Measurements from ENCODE around the gene EGLN3.

The EGLN3 gene

GRCh38 chr14:33916663-33917565, 34.0 kb downstream of the EGLN3 start:
- H3K27ac ChIP-seq (ENCODE audit: insufficient read depth, low read length, poor library complexity, severe bottlenecking), result no peak overlapping the region
- H3K4me3 ChIP-seq (ENCODE audit: insufficient read depth, low read depth, low read length, poor library complexity, severe bottlenecking), result no peak overlapping the region
- no peaks in the 10 kb centered on the region for H3K9me3 ChIP-seq (ENCODE audit: control insufficient read depth, low read length)
- H3K4me1 ChIP-seq (ENCODE audit: control insufficient read depth, insufficient read depth, low read length, poor library complexity, severe bottlenecking), result no peaks in the 10 kb centered on the region
- no peaks in the 10 kb centered on the region for H3K27me3 ChIP-seq (replicated peaks; ENCODE audit: control insufficient read depth, insufficient read depth, low read length, poor library complexity, severe bottlenecking)
- H3K36me3 ChIP-seq (ENCODE audit: control insufficient read depth, insufficient read depth, low read length), result no peaks in the 10 kb centered on the region
- no peak for DNase-seq

- no peak for DNase-seq
- Histone ChIP-seq H3K27me3 (replicated peaks; ENCODE audit: control insufficient read depth, insufficient read depth, low read length, poor library complexity, severe bottlenecking) (no peaks in the 10 kb centered on the region), H3K9me3 (ENCODE audit: control insufficient read depth, low read length) (no peaks in the 10 kb centered on the region), H3K27ac (ENCODE audit: insufficient read depth, low read length, poor library complexity, severe bottlenecking) (no peak overlapping the region), H3K4me3 (ENCODE audit: insufficient read depth, low read depth, low read length, poor library complexity, severe bottlenecking) (no peak overlapping the region), H3K36me3 (ENCODE audit: control insufficient read depth, insufficient read depth, low read length) (no peaks in the 10 kb centered on the region), H3K4me1 (ENCODE audit: control insufficient read depth, insufficient read depth, low read length, poor library complexity, severe bottlenecking) (no peaks in the 10 kb centered on the region)
These were observed 35.2 kb downstream of the EGLN3 start for GRCh38 chr14:33915682-33916081.

GRCh38 chr14:33914676-33915516, 36.0 kb downstream of the EGLN3 start:
- Histone ChIP-seq H3K4me1 (ENCODE audit: control insufficient read depth, insufficient read depth, low read length, poor library complexity, severe bottlenecking) (no peaks in the 10 kb centered on the region), H3K4me3 (ENCODE audit: insufficient read depth, low read depth, low read length, poor library complexity, severe bottlenecking) (no peak overlapping the region), H3K36me3 (ENCODE audit: control insufficient read depth, insufficient read depth, low read length) (no peaks in the 10 kb centered on the region), H3K9me3 (ENCODE audit: control insufficient read depth, low read length) (no peaks in the 10 kb centered on the region), H3K27me3 (replicated peaks; ENCODE audit: control insufficient read depth, insufficient read depth, low read length, poor library complexity, severe bottlenecking) (no peaks in the 10 kb centered on the region), H3K27ac (ENCODE audit: insufficient read depth, low read length, poor library complexity, severe bottlenecking) (no peak overlapping the region)
- DNase-seq, result no peak

GRCh38 chr14:33911046-33911445, 39.8 kb downstream of the EGLN3 start:
- H3K9me3 ChIP-seq (ENCODE audit: control insufficient read depth, low read length), result no peaks in the 10 kb centered on the region
- H3K27me3 ChIP-seq (replicated peaks; ENCODE audit: control insufficient read depth, insufficient read depth, low read length, poor library complexity, severe bottlenecking), result no peaks in the 10 kb centered on the region
- no peak overlapping the region for H3K4me3 ChIP-seq (ENCODE audit: insufficient read depth, low read depth, low read length, poor library complexity, severe bottlenecking)
- no peaks in the 10 kb centered on the region for H3K4me1 ChIP-seq (ENCODE audit: control insufficient read depth, insufficient read depth, low read length, poor library complexity, severe bottlenecking)
- no peak for DNase-seq
- no peak overlapping the region for H3K27ac ChIP-seq (ENCODE audit: insufficient read depth, low read length, poor library complexity, severe bottlenecking)
- no peaks in the 10 kb centered on the region for H3K36me3 ChIP-seq (ENCODE audit: control insufficient read depth, insufficient read depth, low read length)

- no peak for DNase-seq
- Histone ChIP-seq H3K9me3 (ENCODE audit: control insufficient read depth, low read length) (no peaks in the 10 kb centered on the region), H3K4me3 (ENCODE audit: insufficient read depth, low read depth, low read length, poor library complexity, severe bottlenecking) (no peak overlapping the region), H3K4me1 (ENCODE audit: control insufficient read depth, insufficient read depth, low read length, poor library complexity, severe bottlenecking) (no peaks in the 10 kb centered on the region), H3K36me3 (ENCODE audit: control insufficient read depth, insufficient read depth, low read length) (no peaks in the 10 kb centered on the region), H3K27me3 (replicated peaks; ENCODE audit: control insufficient read depth, insufficient read depth, low read length, poor library complexity, severe bottlenecking) (no peaks in the 10 kb centered on the region), H3K27ac (ENCODE audit: insufficient read depth, low read length, poor library complexity, severe bottlenecking) (no peak overlapping the region)
These were observed 40.4 kb downstream of the EGLN3 start for GRCh38 chr14:33910435-33910834.

- no peaks in the 10 kb centered on the region for H3K36me3 ChIP-seq (ENCODE audit: control insufficient read depth, insufficient read depth, low read length)
- no peaks in the 10 kb centered on the region for H3K4me1 ChIP-seq (ENCODE audit: control insufficient read depth, insufficient read depth, low read length, poor library complexity, severe bottlenecking)
- H3K27ac ChIP-seq (ENCODE audit: insufficient read depth, low read length, poor library complexity, severe bottlenecking), result no peak overlapping the region
- H3K4me3 ChIP-seq (ENCODE audit: insufficient read depth, low read depth, low read length, poor library complexity, severe bottlenecking), result no peak overlapping the region
- no peak for DNase-seq
- H3K9me3 ChIP-seq (ENCODE audit: control insufficient read depth, low read length), result no peaks in the 10 kb centered on the region
- no peaks in the 10 kb centered on the region for H3K27me3 ChIP-seq (replicated peaks; ENCODE audit: control insufficient read depth, insufficient read depth, low read length, poor library complexity, severe bottlenecking)
These were observed 41.3 kb downstream of the EGLN3 start for GRCh38 chr14:33909380-33910084.

GRCh38 chr14:33908540-33909223, 42.2 kb downstream of the EGLN3 start:
- DNase-seq, result no peak
- no peak overlapping the region for H3K27ac ChIP-seq (ENCODE audit: insufficient read depth, low read length, poor library complexity, severe bottlenecking)
- no peaks in the 10 kb centered on the region for H3K4me1 ChIP-seq (ENCODE audit: control insufficient read depth, insufficient read depth, low read length, poor library complexity, severe bottlenecking)
- H3K4me3 ChIP-seq (ENCODE audit: insufficient read depth, low read depth, low read length, poor library complexity, severe bottlenecking), result no peak overlapping the region
- H3K9me3 ChIP-seq (ENCODE audit: control insufficient read depth, low read length), result no peaks in the 10 kb centered on the region
- no peaks in the 10 kb centered on the region for H3K36me3 ChIP-seq (ENCODE audit: control insufficient read depth, insufficient read depth, low read length)
- H3K27me3 ChIP-seq (replicated peaks; ENCODE audit: control insufficient read depth, insufficient read depth, low read length, poor library complexity, severe bottlenecking), result no peaks in the 10 kb centered on the region

- Histone ChIP-seq H3K4me1 (ENCODE audit: control insufficient read depth, insufficient read depth, low read length, poor library complexity, severe bottlenecking) (no peaks in the 10 kb centered on the region), H3K27ac (ENCODE audit: insufficient read depth, low read length, poor library complexity, severe bottlenecking) (no peak overlapping the region), H3K9me3 (ENCODE audit: control insufficient read depth, low read length) (no peaks in the 10 kb centered on the region), H3K36me3 (ENCODE audit: control insufficient read depth, insufficient read depth, low read length) (no peaks in the 10 kb centered on the region), H3K4me3 (ENCODE audit: insufficient read depth, low read depth, low read length, poor library complexity, severe bottlenecking) (no peak overlapping the region), H3K27me3 (replicated peaks; ENCODE audit: control insufficient read depth, insufficient read depth, low read length, poor library complexity, severe bottlenecking) (no peaks in the 10 kb centered on the region)
- no peak for DNase-seq
These were observed 43.9 kb downstream of the EGLN3 start for GRCh38 chr14:33906968-33907367.

- Histone ChIP-seq H3K36me3 (ENCODE audit: control insufficient read depth, insufficient read depth, low read length) (no peaks in the 10 kb centered on the region), H3K4me3 (ENCODE audit: insufficient read depth, low read depth, low read length, poor library complexity, severe bottlenecking) (no peak overlapping the region)
- no peak for DNase-seq
These were observed 46.3 kb downstream of the EGLN3 start for GRCh38 chr14:33904609-33905008.

More at GRCh38 chr14:33904609-33905008, 46.3 kb downstream of the EGLN3 start:
- Histone ChIP-seq H3K27me3 (replicated peaks; ENCODE audit: control insufficient read depth, insufficient read depth, low read length, poor library complexity, severe bottlenecking) (no peaks in the 10 kb centered on the region), H3K27ac (ENCODE audit: insufficient read depth, low read length, poor library complexity, severe bottlenecking) (no peak overlapping the region), H3K9me3 (ENCODE audit: control insufficient read depth, low read length) (no peaks in the 10 kb centered on the region), H3K4me1 (ENCODE audit: control insufficient read depth, insufficient read depth, low read length, poor library complexity, severe bottlenecking) (no peaks in the 10 kb centered on the region)

Measured in effector memory CD4-positive, alpha-beta T cell (primary cell).